Activated CD4-positive, alpha-beta T cell treated with anti-CD3 and anti-CD28 coated beads for 36 hours (primary cell): Measurements from ENCODE around the gene WDFY2. TPM values are rescaled to one million over a fixed set of nuclear protein-coding genes. Genes with fewer than 3 reads are reported as not detected.
"Not testable (repeated sequence)": the region's sequence is repeated elsewhere in the genome, so short reads cannot be mapped to it uniquely, and the experiment has no call there.

Experiments used
- ATAC-seq: fragments of 200-7000 bp; cut with Tn5 transposase; one replicate; pipeline ENCODE4 v1.10.0; 2021; ENCODE audit warnings: mild to moderate bottlenecking, moderate library complexity
- CTCF ChIA-PET: fragments of 350-600 bp; sonication (Branson Sonifier 250); formaldehyde crosslinking; loops from one replicate; lab custom pipeline; 2021; ENCODE audit warnings: antibody characterized with exemption; lab: Charles Lee
- POLR2A ChIA-PET: fragments of 350-600 bp; sonication (Branson Sonifier 250); formaldehyde crosslinking; loops from one replicate; lab custom pipeline; 2021; ENCODE audit warnings: antibody characterized with exemption, inconsistent platforms; lab: Charles Lee
- DNase-seq: peaks from one replicate; pipeline ENCODE4 v3.0.0-alpha.2; 2020
- H3K27ac Mint-ChIP-seq: one replicate; pipeline ENCODE4 v1.8.0; 2021; ENCODE audit warnings: mixed read lengths
- H3K27me3 Mint-ChIP-seq: one replicate; pipeline ENCODE4 v1.8.0; 2021; ENCODE audit warnings: mixed read lengths
- H3K36me3 Mint-ChIP-seq: one replicate; pipeline ENCODE4 v1.8.0; 2021; ENCODE audit warnings: low read depth, mixed read lengths
- H3K4me1 Mint-ChIP-seq: one replicate; pipeline ENCODE4 v1.8.0; 2021; ENCODE audit warnings: mixed read lengths
- H3K4me3 Mint-ChIP-seq: one replicate; pipeline ENCODE4 v1.8.0; 2021; ENCODE audit warnings: mild to moderate bottlenecking, moderate library complexity, mixed read lengths
- H3K9me3 Mint-ChIP-seq: one replicate; pipeline ENCODE4 v1.8.0; 2021; ENCODE audit warnings: low read depth, mixed read lengths
- intact Hi-C, 2 experiments: fragments of 100-400 bp; cut with DNase I in 1 of 2; cut with micrococcal nuclease in 1 of 2; formaldehyde crosslinking; loops; one replicate each; pipeline versions ENCODE4 v1.14.2 to v1.15.1; 2022 to 2024; cut with DNase I, micrococcal nuclease
- total RNA-seq, 2 experiments: library from RNA; stranded (reverse); gene quantifications; one replicate each; pipeline ENCODE4 v1.2.3, GENCODE V29; 2021

WDFY2 gene
- total RNA-seq, 2 experiments from 2014 or later = 7.4 to 9.5 TPM

DNA sequence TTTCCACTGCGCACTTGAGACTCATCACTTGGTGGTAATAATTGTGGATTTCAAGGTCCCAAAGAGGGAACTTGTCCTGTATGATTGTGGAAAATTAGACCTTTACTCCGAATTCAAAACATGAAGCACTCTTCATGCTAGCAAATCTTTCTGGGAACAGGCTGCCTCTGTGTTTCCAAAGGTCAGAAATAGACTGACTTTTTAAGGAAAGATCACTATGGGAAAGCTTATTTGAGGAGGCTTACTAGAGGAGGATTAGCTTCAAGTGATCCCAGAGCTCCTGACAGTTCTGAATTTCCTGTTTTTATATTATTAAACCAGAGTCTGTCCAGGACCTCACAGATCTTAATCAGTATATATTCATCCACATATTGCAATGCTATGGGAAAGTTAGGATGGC lies 5.5 kb downstream of the WDFY2 start:
- DNase-seq (no peak), ATAC-seq (no peak)
- H3K4me1 Mint-ChIP-seq = peaks cover 59% of the 10 kb centered on the region
- H3K4me3 Mint-ChIP-seq = no peak overlapping the region
- intact Hi-C loops = loop anchor here in 1 of 2 experiments (10.0 kb wide), 1 partner anchor 605 kb away; no protein-coding TSS in a partner anchor
- ChIA-PET POLR2A (interaction anchor here (0.6 kb wide), 1 partner anchor 139 kb away, joined by 5 read pairs; no protein-coding TSS in a partner anchor), CTCF (interaction anchor here (0.6 to 1.7 kb wide), 3 partner anchors 155 to 211 kb away, joined by 3 to 6 read pairs (median 3); no protein-coding TSS in a partner anchor)
- no peaks in the 10 kb centered on the region for H3K9me3 Mint-ChIP-seq
- peaks cover 2% of the 10 kb centered on the region for H3K36me3 Mint-ChIP-seq
- H3K27ac Mint-ChIP-seq = no peak overlapping the region
- no peaks in the 10 kb centered on the region for H3K27me3 Mint-ChIP-seq

DNA sequence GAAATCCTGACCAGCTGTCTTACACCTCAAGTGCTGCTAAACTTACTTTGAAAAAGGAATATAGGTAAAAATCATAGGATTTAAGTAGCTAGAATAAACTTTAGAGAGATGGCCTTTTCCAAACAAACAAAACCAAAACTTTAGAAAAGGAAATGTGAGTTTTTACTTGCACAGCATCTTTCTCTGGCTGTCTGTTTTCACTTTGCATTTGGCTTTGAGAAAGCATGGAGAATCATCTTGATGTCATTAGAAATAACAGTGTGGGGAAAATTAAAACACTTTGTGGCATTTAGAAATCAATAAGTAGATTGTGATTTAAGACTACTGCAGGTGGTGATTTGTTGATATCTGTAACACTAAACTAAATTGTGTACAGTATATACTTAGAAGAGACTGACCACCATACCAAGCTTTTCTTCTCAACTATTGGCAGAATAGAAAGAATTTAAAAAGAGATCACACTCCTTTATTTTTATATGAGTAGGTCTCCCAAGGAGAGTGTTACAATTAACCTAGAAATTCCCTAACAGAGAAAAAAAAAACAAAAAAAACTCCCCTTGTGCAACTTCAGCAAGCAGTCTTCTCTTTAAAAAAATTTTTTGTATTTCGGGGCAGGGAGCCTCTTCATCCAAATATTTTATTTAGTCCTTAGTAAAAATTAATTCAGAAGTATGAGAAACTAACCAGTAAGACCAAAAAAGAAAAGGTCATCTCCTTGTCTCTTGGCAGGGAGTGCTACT lies 6.1 kb downstream of the WDFY2 start:
- Mint-ChIP-seq H3K4me1 (peaks cover 62% of the 10 kb centered on the region), H3K9me3 (no peaks in the 10 kb centered on the region), H3K36me3 (peaks cover 1% of the 10 kb centered on the region), H3K27ac (no peak overlapping the region), H3K4me3 (no peak overlapping the region), H3K27me3 (no peaks in the 10 kb centered on the region)
- ChIA-PET CTCF (interaction anchor here (1.5 to 1.7 kb wide), 2 partner anchors 207 to 211 kb away, joined by 3 to 6 read pairs; no protein-coding TSS in a partner anchor), POLR2A (interaction anchor here (0.6 kb wide), 1 partner anchor 140 kb away, joined by 5 read pairs; no protein-coding TSS in a partner anchor)
- ATAC-seq = no peak
- DNase-seq = no peak
- intact Hi-C loops = no loop called here

DNA sequence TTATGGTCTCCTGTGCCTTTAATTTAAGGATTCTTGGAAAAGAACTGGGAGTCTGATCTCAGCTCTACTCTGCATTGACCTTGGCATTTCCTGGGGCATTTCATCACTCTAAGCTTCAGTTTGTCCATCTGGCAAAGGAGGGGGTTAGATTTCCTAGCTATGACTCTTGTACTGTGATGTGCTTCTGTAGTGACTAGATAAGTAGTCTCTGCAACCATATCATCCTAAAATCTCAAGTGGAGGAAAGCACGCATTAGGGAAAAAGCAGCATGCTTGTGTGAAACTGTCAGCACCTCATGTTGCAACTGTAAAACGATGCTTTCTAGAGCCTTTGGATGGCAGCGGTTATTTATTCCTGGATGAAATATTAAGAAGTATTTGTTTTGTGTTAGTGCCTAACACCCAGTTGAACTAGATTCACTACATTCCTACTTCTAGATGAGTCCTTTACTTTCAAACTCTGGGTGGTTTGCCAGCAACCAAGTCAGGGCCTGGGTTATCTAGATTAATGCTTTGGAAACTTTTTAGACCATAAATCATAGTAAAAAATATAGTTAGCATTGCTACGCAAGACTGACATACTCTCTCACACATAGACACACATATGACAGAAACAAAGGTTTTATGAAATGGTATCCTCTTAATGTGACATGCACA lies 6.8 kb downstream of the WDFY2 start:
- Mint-ChIP-seq H3K27ac (no peak overlapping the region), H3K4me3 (no peak overlapping the region), H3K9me3 (no peaks in the 10 kb centered on the region), H3K4me1 (peaks cover 55% of the 10 kb centered on the region), H3K27me3 (no peaks in the 10 kb centered on the region), H3K36me3 (no peaks in the 10 kb centered on the region)
- ChIA-PET CTCF (interaction anchor here (1.5 to 1.7 kb wide), 2 partner anchors 207 to 210 kb away, joined by 3 to 6 read pairs; no protein-coding TSS in a partner anchor), POLR2A (no interaction called here)
- intact Hi-C loops = no loop called here
- peak; percentile 55 for ATAC-seq
- no peak for DNase-seq

DNA sequence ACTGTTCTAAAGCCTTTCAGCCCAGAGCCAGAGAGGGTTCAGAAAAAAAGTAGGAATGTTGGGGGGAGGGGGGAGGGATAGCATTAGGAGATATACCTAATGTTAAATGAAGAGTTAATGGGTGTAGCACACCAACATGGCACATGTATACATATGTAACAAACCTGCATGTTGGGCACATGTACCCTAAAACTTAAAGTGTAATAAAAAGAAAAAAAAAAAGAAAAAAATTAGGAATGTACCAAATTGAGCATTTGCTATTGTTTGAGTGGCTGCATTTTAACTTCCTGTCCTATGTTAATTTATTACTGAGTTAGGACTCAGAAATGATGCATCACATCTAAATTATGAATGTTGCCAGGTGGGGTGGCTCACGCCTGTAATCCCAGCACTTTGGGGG lies 7.7 kb downstream of the WDFY2 start:
- H3K4me3 Mint-ChIP-seq, H3K36me3 Mint-ChIP-seq, ATAC-seq, intact Hi-C loops, H3K27ac Mint-ChIP-seq, H3K27me3 Mint-ChIP-seq, H3K9me3 Mint-ChIP-seq, DNase-seq: not testable (repeated sequence)
- H3K4me1 Mint-ChIP-seq = peaks cover 52% of the 10 kb centered on the region
- ChIA-PET POLR2A (interaction anchor here (0.6 kb wide), 1 partner anchor 195 kb away, joined by 3 read pairs; no protein-coding TSS in a partner anchor), CTCF (interaction anchor here (0.8 to 0.9 kb wide), 2 partner anchors 129 to 206 kb away, joined by 3 to 4 read pairs; no protein-coding TSS in a partner anchor)

DNA sequence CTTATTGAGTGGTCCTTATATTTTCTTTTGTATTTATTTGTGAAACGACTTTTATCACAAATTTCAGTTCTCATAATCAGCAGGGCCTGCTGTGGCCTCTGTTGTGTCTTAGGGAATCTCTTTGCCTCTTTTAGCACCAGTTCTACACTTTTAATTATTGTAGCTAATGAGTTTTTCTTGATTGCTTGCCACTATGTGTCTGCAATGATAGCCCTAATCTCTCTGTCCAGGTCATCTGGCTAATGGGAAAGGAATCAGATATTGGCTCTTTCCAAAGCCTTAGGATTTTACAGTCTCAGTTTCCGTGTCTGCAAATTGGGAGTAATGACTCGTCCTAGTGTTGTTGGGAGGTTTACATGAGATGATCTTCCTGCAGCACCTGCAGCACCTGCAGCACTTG lies 10.2 kb downstream of the WDFY2 start:
- Mint-ChIP-seq H3K4me1 (peaks cover 33% of the 10 kb centered on the region), H3K9me3 (no peaks in the 10 kb centered on the region), H3K27ac (no peak overlapping the region), H3K36me3 (no peaks in the 10 kb centered on the region), H3K27me3 (no peaks in the 10 kb centered on the region), H3K4me3 (no peak overlapping the region)
- ChIA-PET CTCF (interaction anchor here (2.6 kb wide), 1 partner anchor 203 kb away, joined by 9 read pairs; no protein-coding TSS in a partner anchor), POLR2A (no interaction called here)
- intact Hi-C loops = no loop called here
- DNase-seq (no peak), ATAC-seq (no peak)

DNA sequence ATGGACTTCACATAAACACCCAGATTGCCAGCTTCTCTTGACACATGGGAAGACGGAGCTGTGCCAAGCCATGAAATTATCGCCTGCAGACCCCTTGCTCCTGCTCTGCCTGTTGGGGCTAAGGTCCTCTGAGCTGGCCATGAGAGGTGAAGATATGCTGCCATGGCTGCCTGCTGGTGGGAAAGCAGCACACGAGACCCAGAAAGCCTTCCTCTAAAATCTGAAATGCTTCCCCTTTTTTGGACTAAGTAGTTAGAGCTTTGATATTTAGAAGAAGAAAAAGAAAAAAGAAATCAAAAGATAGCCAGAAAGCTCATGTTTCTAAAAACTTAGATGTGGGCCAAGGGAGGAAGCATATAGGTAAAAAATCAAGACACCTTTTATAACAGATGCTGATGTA lies 11.2 kb downstream of the WDFY2 start:
- DNase-seq = no peak
- ChIA-PET CTCF (interaction anchor here (0.8 to 2.6 kb wide), 6 partner anchors 9 to 202 kb away, joined by 3 to 9 read pairs (median 3); no protein-coding TSS in a partner anchor), POLR2A (no interaction called here)
- Mint-ChIP-seq H3K27ac (no peak overlapping the region), H3K9me3 (no peaks in the 10 kb centered on the region), H3K4me3 (no peak overlapping the region), H3K27me3 (no peaks in the 10 kb centered on the region), H3K4me1 (peaks cover 27% of the 10 kb centered on the region), H3K36me3 (no peaks in the 10 kb centered on the region)
- ATAC-seq = no peak
- intact Hi-C loops = no loop called here

DNA sequence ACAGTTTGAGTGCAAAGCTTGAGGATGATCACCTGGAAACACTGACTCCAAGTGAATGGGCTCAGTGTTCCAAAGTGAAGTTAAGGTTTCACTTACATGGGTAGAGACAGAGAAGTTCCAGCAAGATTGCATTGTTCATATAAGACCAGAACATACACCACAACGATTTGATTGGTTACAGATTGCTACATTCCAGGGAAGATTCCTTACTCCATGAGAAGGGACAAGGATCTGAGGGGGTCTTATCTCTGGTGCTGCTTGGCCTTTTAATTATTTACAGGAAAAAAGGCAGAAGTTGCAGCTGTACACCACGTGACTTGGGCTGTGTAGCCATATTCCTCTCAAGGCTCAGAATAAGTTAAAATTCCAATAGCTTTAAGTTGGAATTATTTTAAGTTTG lies 12.3 kb downstream of the WDFY2 start:
- POLR2A ChIA-PET = no interaction called here
- no peak overlapping the region for H3K27ac Mint-ChIP-seq

DNA sequence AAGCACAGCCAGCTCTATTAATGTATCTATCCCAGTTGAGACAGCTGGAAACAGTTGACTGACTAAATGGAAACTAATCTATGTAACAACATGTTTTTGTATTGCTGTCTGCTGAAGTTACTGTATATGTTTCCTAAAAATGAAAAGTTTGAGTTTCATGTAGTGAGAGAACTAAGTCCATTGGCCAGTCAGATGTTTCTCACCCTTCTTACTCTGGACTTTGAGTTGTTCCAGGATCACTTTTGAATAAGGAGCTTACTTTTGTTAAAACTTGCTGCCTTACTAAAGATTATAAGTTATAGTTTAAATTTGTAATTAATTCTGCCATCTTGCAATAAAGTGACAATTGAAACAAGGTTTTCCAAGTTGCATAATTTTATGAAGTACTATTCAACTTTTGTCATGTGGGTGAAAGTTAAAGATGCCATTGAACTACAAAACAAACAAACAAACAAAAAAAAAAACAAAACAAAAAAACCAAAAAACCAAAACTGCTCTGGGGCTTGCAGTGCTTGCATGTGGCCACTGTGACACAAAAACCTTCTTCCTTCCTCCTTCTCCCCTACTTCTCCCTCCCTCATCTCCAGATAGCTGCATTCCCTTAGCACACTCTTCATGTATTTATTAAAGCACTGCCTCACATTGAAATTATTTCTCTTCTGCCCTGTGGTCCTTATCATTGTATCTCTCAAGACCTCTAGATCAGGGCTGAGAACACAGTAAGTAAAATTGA lies 15.3 kb downstream of the WDFY2 start:
- ChIA-PET CTCF (interaction anchor here (0.6 to 0.7 kb wide), 3 partner anchors 10 to 107 kb away, joined by 3 to 4 read pairs (median 4); no protein-coding TSS in a partner anchor), POLR2A (interaction anchor here (0.7 to 0.8 kb wide), 2 partner anchors 14 to 304 kb away, joined by 3 to 4 read pairs; no protein-coding TSS in a partner anchor)
- DNase-seq (no peak), ATAC-seq (no peak)
- Mint-ChIP-seq H3K27ac (no peak overlapping the region), H3K4me1 (peaks cover 12% of the 10 kb centered on the region), H3K9me3 (no peaks in the 10 kb centered on the region), H3K27me3 (no peaks in the 10 kb centered on the region), H3K4me3 (no peak overlapping the region), H3K36me3 (peaks cover 3% of the 10 kb centered on the region)
- intact Hi-C loops = no loop called here

More for the DNA sequence above, 12.3 kb downstream of the WDFY2 start:
- Mint-ChIP-seq H3K4me3 (no peak overlapping the region), H3K36me3 (no peaks in the 10 kb centered on the region), H3K9me3 (no peaks in the 10 kb centered on the region), H3K4me1 (peaks cover 18% of the 10 kb centered on the region), H3K27me3 (no peaks in the 10 kb centered on the region)
- DNase-seq (no peak), ATAC-seq (no peak)
- intact Hi-C loops = no loop called here
- CTCF ChIA-PET = interaction anchor here (0.6 to 2.6 kb wide), 5 partner anchors 10 to 336 kb away, joined by 3 to 9 read pairs (median 3); no protein-coding TSS in a partner anchor

DNA sequence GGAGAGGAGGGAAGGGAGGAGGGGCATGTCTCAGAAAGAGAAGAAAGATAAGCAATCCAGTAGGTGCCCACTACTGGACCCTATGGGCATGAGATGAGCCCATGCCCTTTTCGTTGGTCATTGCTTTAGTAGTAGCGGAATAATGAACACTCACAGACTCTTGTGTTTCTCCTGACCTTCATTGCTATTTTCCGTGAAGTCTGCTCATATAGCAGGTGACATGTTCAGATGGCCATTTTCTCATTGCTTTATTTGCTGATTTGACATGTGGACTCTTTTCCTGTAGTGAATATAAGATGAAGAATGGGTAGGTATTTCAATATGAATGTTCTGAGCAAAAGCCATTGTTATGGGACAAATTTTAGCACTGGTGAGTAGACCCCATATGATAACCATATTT lies 16.4 kb downstream of the WDFY2 start:
- ChIA-PET CTCF (interaction anchor here (0.7 kb wide), 1 partner anchor 9 kb away, joined by 4 read pairs; no protein-coding TSS in a partner anchor), POLR2A (no interaction called here)
- intact Hi-C loops = no loop called here
- peaks cover 8% of the 10 kb centered on the region for H3K4me1 Mint-ChIP-seq
- no peak overlapping the region for H3K27ac Mint-ChIP-seq
- H3K9me3 Mint-ChIP-seq = no peaks in the 10 kb centered on the region
- no peak overlapping the region for H3K4me3 Mint-ChIP-seq
- no peak for DNase-seq
- H3K27me3 Mint-ChIP-seq = no peaks in the 10 kb centered on the region
- no peak for ATAC-seq
- peaks cover 3% of the 10 kb centered on the region for H3K36me3 Mint-ChIP-seq

DNA sequence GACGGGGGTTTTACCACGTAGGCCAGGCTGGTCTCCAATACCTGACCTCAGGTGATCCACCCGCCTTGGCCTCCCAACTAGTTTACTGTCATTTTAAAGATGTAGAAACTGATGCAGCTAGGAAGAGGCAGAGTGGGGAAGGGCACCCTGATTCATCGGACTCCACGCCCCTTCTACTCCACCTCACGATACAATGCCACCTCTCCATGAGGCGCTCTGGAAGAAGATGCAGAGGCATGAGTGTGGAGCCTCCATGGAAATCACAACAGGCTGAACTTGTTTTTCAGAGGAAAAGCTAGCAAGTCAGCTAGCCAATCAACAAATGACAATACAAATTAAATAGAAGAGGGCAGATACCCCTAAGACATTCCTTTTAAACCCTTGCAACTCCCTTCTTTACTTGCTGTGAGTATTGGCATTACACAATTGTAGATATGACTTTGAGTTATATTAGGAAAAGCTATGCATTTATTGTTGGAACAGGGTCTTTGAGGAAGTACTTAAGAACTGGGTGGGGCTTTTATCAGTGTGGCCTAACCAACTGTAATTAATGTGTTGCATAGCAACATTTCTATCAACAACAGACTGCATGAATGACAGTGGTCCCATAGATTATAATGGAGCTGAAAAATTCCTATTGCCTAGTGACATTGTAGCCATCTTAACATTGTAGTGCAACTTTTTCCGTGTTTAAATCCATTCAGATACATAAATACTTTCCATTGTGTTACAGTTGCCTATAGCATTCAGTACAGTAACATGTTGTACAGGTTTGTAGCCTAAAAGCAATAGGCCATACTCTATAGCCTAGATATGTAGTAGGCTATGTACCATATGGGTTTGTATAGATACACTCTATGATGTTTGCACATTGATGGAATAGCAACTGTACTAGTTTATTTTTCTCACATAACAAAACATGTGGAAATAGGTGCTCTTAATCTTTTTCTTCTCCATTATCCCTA lies 17.6 kb downstream of the WDFY2 start:
- ATAC-seq (no peak), DNase-seq (no peak)
- Mint-ChIP-seq H3K9me3 (no peaks in the 10 kb centered on the region), H3K27me3 (no peaks in the 10 kb centered on the region), H3K27ac (no peak overlapping the region), H3K36me3 (peaks cover 3% of the 10 kb centered on the region), H3K4me1 (peaks cover 8% of the 10 kb centered on the region), H3K4me3 (no peak overlapping the region)
- ChIA-PET CTCF (interaction anchor here (0.6 to 1.5 kb wide), 2 partner anchors 10 to 16 kb away, joined by 4 read pairs; no protein-coding TSS in a partner anchor), POLR2A (no interaction called here)
- intact Hi-C loops = no loop called here
